ENCODE results near the gene CEP57L1.
"Not testable (repeated sequence)": the region's sequence is repeated elsewhere in the genome, so short reads cannot be mapped to it uniquely, and the experiment has no call there.

The CEP57L1 gene

GRCh38 chr6:109174916-109175315, 79.6 kb downstream of the CEP57L1 start:
- peak; percentile 25 for DNase-seq (ENCODE audit: low spot score)

GRCh38 chr6:109178921-109179320, 83.6 kb downstream of the CEP57L1 start:
- DNase-seq (ENCODE audit: low spot score): no peak

- DNase-seq (ENCODE audit: low spot score): no peak
Observed at GRCh38 chr6:109179507-109179906, 84.2 kb downstream of the CEP57L1 start.

GRCh38 chr6:109182578-109182977, 87.3 kb downstream of the CEP57L1 start:
- no peak for DNase-seq (ENCODE audit: low spot score)

GRCh38 chr6:109183109-109183650, 87.9 kb downstream of the CEP57L1 start:
- DNase-seq (ENCODE audit: low spot score): no peak

GRCh38 chr6:109184638-109185037, 89.3 kb downstream of the CEP57L1 start:
- no peak for DNase-seq (ENCODE audit: low spot score)

- no peak for DNase-seq (ENCODE audit: low spot score)
Observed at GRCh38 chr6:109186012-109186411, 90.7 kb downstream of the CEP57L1 start.

- peak; percentile 71 for DNase-seq (ENCODE audit: low spot score)
Observed at GRCh38 chr6:109187399-109188114, 92.2 kb downstream of the CEP57L1 start.

GRCh38 chr6:109188115-109188411, 92.8 kb downstream of the CEP57L1 start:
- no peak for DNase-seq (ENCODE audit: low spot score)

- not testable (repeated sequence) for DNase-seq (ENCODE audit: low spot score)
Observed at GRCh38 chr6:109191368-109191767, 96.1 kb downstream of the CEP57L1 start.

- no peak for DNase-seq (ENCODE audit: low spot score)
Observed at GRCh38 chr6:109192865-109193264, 97.6 kb downstream of the CEP57L1 start.

GRCh38 chr6:109194880-109195279, 99.6 kb downstream of the CEP57L1 start:
- no peak for DNase-seq (ENCODE audit: low spot score)

- DNase-seq (ENCODE audit: low spot score): no peak
Observed at GRCh38 chr6:109197061-109197460, 101.8 kb downstream of the CEP57L1 start.

- no peak for DNase-seq (ENCODE audit: low spot score)
Observed at GRCh38 chr6:109202409-109203264, 107.3 kb downstream of the CEP57L1 start.

GRCh38 chr6:109204511-109204910, 109.2 kb downstream of the CEP57L1 start:
- DNase-seq (ENCODE audit: low spot score): no peak

GRCh38 chr6:109212683-109213082, 117.4 kb downstream of the CEP57L1 start:
- DNase-seq (ENCODE audit: low spot score): no peak

Data from LoVo (cell line).